ENCODE results near the gene RGL3.
"Not testable (repeated sequence)": the region's sequence is repeated elsewhere in the genome, so short reads cannot be mapped to it uniquely, and the experiment has no call there.

The RGL3 gene

DNA sequence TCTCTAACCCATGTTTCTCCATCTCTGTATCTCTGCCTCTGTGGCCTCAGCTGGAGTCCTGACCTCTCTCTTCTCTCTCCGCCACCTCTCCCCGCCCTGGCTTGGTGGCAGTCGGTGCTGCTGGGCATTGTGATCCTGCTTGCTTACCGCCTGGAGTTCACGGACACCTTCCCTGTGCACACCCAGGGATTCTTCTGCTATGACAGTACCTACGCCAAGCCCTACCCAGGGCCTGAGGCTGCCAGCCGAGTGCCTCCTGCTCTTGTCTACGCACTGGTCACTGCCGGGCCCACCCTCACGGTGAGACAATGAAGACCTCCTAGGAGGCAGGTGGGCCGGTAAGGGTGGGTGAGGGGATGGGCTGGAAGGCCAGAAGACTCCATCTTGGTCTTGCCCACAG lies 59.7 kb downstream of the RGL3 start:
- DNase-seq: no peak

DNA sequence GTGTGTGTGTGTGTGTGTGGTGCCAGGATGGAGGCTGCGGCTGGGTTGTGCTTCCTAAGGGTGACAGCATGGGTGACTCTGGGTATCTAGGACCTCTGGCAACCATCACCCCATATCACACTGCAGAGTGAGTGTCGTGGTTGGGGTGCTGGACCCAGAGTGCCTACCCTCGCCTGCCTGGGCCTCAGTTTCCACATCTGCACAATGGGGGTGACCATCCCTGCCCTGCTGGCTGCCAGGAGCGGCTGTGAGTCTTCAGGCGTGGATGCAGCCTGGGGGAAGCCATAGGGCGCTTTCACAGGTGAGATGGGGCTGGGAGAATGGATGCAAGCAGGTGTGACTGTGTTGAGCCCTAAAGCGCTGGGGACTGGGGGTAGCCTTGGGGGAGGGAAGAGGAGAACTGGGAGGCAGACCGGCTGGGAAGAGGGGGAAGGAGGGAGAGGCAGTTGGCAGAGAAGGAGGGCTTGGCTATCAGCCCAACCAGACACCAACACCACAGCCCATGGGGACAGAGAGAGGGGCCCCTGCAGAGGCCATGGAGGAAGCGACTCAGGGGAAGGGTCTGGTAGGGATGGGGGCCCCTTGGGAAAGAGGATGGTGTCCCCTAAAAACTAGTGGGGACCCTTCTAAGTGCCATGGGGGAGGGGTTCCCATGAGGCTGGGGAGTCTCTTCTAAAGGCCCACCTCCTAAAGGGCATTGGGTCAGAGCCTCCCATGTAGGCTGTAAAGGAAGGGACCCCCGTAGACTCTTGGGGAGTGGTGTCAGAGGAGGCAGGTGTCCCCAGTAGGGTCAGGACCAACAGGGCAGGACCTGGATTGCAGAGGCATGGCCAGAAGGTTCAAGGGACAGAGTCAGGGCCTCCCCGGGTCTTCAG lies 62.2 kb downstream of the RGL3 start:
- DNase-seq: no peak

DNA sequence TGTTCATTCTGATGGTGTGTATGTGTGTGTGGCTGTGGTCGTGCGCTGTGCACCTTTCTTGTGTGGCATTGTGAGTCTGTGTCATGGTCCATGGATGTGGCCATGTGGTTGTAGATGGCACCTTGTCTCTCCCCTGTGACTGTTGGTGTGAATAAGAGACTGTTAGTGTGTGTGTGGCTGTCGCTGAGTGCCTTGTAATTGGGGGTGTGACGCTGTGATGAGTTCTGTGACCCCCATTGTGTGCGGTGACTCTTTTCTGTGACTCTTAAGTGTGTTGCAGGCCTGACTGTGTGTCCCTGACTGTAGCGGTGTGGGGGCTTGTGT lies 63.1 kb downstream of the RGL3 start:
- DNase-seq: no peak

DNA sequence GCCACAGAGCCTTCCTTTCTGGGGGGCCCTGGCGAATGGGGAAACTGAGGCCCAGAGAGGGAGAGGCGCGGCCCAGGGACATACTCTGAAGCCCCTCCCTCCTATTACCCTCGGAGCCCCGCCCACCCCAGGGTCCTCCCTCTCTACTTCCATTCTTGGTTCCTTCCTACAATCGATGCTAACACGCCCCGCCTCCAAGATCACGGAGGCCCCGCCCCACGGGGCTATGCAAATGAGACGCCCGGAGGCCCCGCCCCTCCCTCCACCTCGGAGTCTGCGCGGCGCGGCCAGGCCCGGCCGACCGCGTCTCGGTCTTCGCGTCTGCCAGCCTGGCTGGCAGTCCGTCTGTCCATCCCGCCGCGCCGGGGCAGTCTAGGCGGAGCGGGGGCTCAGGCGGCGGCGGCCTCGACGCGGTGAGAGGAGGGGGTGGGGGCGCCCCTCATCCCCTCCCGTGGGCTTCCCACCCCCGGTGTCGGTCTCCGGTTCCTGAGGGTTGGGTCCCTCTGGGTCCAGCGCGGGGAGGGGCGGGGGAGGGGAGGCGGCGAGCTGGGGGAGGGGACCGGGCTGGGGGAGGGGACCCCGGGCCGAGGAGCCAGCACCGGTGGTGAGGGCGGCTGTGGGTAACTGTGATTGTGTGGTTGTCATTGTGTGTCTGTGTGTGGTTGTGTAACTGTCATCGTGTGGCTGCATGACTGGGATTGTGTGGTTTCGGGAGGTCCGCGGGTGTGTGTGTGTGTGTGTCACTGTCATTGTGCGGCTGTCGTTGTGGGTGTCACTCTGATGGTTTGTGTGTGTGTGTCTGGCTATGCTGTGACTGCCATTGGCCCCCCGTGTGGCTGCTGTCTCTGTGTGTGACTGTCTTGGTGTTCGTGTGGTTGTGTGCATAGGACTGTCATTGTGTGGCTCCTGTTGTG lies 63.7 kb downstream of the RGL3 start, which contains the start of gene PLPPR2:
TSS of gene PLPPR2 (plus strand) at position 273 of the 914 bp plus-strand sequence. CDS start 2,242 bp downstream, outside the sequence.
- peak; percentile 87 for DNase-seq

DNA sequence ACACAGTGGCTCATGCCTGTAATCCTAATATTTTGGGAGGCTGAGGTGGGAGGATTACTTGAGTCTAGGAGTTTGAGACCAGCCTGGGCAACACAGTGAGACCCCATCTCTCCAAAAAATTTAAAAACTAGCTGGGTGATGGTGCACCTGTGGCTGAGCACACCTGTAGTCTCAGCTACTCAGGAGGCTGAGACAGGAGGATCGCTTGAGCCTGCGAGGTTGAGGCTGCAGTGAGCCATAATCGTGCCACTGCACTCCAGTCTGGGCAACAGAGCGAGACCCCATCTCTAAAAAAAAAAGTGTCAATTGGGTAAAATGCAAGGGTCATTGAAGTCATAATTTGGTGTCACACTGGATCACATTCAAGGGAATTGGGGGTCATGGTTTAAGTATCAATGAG lies 65.0 kb downstream of the RGL3 start:
- not testable (repeated sequence) for DNase-seq

DNA sequence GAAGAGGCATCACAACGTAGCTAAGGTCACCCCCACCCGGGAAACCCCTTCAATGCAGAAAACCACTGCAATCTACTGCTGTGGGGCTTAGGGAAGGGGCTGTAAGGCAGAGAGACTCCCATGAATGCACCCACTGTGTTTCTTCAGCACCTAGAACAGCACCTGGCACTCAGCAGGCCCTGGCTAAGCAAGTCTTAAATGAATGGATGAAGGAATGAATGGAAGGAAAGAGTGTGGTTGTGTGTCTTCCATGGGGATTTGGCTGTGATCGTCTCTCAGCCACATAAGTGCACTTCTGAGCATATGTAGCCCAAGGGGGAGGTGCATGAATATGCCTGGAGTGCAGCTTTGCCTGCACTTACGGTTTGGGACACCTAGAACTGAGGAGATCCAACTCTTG lies 69.9 kb downstream of the RGL3 start:
- DNase-seq: no peak

DNA sequence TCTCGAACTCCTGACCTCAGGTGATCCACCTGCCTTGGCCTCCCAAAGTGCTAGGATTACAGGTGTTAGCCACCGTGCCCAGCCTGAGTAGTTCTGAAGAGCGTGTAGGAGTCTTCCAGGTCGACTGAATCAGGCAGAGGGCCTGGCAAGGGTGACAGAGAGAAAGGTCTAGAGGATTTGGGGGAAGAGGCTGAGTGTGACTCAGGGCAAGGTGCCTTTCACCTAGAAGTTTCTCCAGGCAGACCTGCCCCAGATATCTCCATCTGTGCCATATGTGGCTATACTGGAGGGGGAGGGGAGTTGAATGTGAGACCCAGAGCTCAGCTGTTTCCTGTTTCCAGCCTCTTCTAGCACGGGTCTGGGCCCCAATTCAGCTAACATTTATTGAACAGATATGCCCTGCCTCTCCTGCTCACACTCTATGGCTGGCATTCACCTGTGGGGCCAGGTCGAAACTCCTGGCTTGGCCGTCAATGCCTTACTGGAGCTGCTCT lies 71.5 kb downstream of the RGL3 start:
- DNase-seq: no peak

DNA sequence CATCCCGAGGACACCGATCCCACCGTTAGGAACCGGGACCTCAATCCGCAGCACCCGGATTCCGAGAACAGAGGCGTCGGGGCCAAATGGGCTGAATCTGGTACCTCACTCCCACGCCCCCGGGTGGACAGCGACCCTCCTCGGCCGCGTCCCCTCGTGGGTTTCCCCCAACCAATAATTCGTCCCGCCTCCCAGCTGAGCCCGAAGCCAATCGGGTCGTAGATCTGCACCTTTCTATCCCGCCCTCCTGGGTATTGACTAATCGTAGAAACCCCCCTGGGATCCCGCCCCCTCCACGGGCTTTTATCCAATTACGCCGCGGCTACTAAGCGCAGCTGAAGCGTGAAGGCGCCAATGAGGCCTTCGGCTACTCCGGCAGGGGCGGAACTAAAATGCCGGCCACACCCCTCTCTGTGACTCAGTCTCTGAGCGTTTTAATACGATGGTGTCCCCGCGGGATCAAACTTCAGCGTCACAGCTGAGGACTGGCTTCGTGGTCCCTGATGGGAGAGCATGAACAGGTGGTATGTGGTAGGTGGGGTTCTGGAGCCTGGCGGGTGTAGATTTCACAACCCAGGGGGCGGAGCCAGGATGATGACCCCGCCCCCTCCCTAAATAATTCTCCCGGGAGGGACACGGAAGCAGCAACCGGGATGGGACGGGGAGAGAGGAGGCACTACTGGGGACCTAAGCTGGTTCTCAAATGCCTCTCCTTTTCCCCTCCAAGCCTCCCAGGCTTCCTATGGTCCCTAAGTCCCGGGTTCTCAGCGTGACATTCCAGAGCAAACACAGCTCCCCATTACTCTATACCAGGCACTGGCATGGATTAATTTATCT lies 72.8 kb downstream of the RGL3 start, which contains the start of the genes CCDC159 and TMEM205:
TSS of gene CCDC159 (plus strand) at position 416 of the 837 bp plus-strand sequence. CDS start at position 504, 88 bp downstream.
TSS of gene TMEM205 (minus strand) at position 165 of the 837 bp plus-strand sequence. CDS start 649 bp downstream, outside the sequence.
- peak; percentile 98 for DNase-seq

DNA sequence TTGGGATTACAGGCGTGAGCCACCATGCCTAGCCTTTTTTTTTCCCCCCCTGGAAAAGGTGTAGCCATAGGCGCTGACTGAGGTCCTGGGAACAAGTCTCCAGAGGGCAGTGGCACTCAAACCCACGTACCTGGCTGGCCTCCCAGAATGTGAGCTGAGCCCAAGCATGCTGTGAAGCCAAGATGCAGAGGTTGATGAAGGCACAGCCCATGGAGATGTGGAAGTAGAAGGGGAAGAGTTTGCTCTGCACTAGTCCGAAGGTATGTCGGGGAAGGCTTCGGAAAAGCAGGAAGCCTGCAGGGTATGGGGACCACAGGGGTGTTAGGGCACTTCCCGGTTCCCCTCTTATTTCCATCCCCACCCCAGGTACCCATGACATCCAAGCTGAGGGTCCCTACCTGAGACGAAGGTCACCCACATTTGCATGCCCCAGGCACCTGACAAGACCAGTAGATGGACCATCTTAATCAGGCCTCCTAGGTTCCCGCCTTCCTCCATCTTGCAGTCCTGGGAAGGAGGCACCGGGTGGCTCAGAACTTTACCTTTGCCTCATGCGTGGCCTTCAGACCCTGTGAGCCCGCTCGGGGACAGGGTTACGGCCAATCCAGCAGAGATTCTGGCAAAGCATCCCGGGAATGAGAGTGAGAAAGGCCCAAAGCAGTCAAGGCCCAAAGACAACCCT lies 73.9 kb downstream of the RGL3 start:
- no peak for DNase-seq

Data from activated CD4-positive, alpha-beta T cell treated with anti-CD3 and anti-CD28 coated beads, Interleukin-2, amount 50 U/mL, for 1 hour (primary cell).